Activated T-cell treated with anti-CD3 and anti-CD28 coated beads for 4 hours (primary cell): Measurements from ENCODE around the gene RAB32.

Source experiments
- DNase-seq: peaks from one replicate; pipeline ENCODE4 v3.0.0-alpha.2; 2020

RAB32 gene

DNA sequence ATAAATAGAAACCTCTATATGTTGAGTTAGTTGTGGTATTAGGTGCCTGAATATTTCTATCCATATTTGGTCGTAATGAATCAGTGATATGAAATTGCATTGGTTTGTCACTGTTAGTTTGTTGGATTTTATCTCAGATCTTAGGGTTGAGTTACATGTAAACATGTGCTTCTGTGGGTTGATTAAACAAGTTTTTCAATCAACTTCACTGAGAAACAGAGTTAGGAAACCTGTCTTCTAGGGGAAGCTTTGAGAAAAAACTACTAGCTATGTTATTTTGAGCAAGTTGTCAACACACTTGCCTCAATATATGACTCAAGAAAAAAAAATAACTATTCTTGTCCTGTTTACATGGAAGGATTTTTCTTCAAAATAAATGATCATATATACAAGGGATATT, 40.3 kb downstream of the RAB32 start:
- no peak for DNase-seq

DNA sequence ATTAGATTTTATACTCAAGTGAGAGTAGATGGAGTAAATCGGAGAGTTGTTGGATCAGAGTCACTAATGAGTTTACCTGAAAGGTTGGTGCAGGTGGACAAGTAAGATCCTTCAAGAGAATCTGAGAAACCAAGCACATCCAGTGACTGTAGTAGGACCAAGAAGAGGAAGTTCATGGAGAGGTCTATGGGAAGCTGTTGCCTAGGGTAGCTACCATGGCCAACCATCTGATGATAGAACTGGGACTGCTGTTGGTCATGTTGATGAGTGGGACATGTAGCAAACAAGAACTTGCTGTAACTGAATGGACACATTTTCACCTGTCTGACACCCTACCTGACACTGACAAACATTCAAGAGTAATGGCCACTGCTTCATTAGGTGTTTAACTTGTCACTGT, 43.8 kb downstream of the RAB32 start:
- no peak for DNase-seq

DNA sequence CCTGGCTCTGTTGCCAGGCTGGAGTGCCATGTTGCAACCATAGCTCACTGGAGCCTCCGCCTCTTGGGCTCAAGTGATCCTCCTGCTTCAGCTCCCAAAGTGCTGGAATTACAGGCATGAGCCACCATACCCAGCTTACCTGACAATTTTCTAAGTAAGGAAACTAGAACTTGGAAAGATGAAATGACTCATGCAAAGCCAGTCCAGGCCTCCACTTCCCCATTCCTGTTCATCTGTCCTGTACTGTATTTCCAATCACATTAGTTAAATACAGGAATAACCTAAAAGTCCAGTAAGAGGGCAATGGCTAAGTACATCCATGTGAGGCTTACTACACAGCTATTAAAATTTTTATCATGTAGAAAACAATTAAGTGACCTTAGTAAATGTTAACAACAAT, 46.9 kb downstream of the RAB32 start:
- no peak for DNase-seq

DNA sequence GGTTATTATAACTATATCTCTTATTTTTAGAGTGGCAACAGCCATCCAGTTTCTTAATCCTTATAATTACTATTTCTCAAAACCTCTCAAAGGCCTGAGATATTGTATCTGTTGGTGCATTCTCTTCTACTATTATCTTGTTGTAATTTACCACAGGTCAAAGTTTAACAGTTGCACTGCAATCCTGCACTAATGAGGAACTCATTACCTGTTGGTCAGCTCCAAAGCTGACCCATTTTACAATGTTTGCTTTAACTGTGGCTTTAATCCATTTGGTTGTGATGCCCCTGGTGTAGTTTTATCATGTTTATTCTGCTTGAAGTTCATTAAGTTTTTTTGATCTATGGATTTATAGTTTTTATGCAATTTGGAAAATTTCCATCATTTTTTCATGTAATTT, 48.8 kb downstream of the RAB32 start:
- DNase-seq, result no peak

DNA sequence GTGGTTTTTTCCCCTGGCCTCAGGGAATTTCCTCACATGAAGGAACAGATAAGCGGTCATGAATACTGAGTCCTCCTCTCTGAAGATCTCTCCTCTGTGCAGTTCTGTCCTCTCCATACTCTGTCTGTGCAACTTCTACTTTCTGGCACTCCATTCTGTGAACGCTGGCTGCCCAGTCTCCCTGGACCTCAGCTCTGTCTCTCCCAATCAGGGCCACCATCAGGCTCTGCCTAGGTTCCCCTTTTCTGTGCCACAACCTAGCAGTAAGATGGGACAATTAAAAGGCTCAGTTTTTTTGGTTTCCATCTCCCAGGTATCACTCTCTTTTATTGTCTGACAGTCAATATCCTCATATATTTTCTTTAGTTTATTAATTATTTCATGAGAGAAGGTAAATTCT, 50.4 kb downstream of the RAB32 start:
- no peak for DNase-seq

DNA sequence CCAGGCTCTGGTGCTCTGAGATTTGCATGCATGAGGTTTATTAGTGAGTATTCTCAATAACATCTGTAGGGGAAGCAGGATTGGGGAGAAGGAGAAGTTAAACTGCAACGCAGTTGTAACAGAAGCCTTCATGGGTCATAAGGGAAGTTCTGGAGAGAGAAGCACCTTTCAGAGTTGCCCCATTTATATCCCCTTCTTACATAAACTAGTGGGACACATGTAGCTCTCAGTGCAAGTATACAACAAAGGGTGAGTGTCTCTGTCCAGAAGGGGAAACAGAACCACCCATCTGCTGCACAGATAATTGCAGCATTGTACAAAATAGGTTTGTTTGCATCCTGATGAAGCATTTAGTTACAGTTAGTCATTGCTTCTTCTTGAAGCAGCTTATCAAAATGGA, 50.9 kb downstream of the RAB32 start:
- no peak for DNase-seq

DNA sequence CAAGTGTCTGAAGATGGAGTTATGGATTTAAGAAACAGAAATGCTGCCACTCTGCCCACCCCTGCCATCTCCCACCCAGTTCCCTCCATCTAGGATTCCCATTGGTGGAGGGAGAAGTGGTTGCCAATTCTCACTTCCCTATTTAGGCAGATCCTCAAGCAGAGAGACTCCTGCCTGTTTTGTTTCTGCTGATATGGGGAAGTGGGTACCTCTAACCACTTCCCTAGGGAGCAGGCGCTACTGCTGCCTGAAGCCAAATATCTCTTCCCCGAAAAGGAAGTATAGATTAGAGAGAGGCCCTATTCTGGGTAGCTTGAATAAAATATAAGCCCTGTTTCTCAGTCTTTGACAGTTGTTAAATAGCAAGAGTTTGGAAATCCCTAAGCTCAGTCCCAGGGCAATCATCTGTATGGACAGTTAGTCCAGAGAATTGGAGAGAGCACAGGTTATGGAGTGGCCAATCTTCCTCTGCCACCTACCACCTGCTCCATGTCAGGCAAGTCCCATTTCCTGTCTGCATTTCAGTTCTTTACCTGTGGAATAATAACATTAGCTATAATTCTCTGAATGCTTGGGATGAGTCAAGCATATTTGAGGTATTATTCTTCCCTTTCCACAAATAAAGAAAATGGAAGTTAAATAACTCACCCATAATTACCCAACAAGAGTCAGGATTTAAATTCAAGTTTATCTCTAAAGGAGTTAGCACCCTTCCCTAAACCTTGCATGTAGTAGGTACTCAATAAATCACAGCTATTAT, 52.5 kb downstream of the RAB32 start:
- DNase-seq, result no peak

DNA sequence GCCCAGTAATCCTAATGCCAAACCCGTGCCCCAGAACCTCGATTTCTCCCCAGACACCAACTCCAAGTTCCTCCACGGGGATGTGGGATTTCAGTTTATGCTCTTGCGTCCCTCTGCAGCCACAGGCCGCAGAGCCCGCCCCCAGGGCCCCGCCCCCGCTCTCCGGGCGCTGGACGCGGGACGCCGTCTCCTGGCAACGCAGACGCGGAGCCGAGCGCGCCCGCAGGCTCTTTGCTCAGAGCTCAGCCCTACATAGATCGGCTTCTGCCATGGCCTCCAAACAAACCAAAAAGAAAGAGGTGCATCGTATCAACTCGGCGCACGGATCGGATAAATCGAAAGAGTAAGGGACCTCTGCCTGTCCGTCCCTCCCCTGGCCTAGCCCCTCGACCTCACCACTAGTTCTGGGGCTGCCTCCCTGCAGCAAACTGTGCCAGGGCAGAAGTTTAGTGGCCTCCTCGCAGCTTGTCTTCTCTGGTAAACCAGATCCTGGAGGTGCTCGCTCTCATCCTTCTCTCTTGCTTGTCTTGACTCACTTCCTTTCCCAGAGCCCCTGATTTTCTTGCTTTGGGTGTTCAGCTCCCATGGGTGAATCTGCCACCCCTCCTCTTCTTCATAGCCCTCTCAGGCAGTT, 55.3 kb downstream of the RAB32 start, which contains the start of gene ADGB:
TSS of gene ADGB (plus strand) at position 201 of the 634 bp plus-strand sequence. CDS start at position 270, 69 bp downstream.
- no peak for DNase-seq

DNA sequence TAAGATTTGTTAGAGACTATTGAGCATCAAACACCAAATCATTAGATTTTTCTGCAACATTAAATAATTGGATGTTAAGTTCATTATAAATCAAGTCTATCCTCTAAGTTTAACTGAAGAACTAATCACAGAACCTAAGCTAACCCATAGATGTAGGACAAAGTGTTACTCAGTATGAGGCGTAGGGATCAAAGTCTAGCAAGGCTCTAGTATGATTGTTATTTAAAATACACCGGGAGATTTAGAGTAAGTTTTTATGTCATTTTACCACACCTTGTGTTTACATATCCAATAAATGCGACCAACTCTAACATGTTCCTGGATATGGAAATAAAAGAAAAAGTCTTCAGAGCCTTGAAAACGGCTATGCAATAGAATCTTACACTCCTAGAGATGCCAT, 57.7 kb downstream of the RAB32 start:
- no peak for DNase-seq

DNA sequence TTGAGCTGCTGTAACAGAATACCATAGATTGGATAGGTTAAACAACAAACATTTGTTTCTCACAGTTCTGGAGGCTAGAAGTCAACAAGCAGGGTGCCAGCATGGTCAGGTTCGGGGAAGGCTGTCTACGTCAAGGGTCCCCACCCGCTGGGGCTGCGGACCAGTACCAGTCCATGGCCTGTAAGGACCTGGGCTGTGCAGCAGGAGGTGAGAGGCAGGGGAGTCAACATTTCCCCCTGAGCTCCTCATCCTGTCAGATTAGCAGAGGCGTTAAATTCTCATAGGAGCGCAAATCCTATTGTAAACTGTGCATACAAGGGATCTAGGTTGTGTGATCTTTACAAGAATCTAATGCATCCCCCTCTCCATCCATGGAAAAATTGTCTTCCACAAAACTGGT, 58.9 kb downstream of the RAB32 start:
- no peak for DNase-seq
